Peyer's patch (tissue), 4 donors: ENCODE results near the gene ELOVL6.

Experiments used
- CTCF ChIP-seq, 6 experiments: fragments of 450-650 bp in 4 of 6; fragments of 200-600 bp in 2 of 6; sonication (generic) in 1 of 6; IDR thresholded peaks; one replicate each; pipeline ENCODE4 v1.5.1; 2017 to 2019; ENCODE audit warnings: antibody characterized with exemption in 6 of 6, mild to moderate bottlenecking in 3 of 6, moderate library complexity in 1 of 6
- POLR2A ChIP-seq, 2 donors: fragments of 450-650 bp; IDR thresholded peaks; one replicate each; pipeline ENCODE4 v1.5.1; 2017; ENCODE audit warnings: antibody characterized with exemption in 2 of 2, mild to moderate bottlenecking in 2 of 2, moderate library complexity in 2 of 2

- TF ChIP-seq POLR2A (IDR thresholded peaks at IDR 0.05), result no peak
- no peak for TF ChIP-seq CTCF (IDR thresholded peaks at IDR 0.05)
Observed at GRCh38 chr4:110197529-110198042, 829 bp downstream of the ELOVL6 start.
